ENCODE results near the gene HPD.
A peak's percentile ranks its signal among the peaks of the same experiment; 100 is the strongest.

The HPD gene

DNA sequence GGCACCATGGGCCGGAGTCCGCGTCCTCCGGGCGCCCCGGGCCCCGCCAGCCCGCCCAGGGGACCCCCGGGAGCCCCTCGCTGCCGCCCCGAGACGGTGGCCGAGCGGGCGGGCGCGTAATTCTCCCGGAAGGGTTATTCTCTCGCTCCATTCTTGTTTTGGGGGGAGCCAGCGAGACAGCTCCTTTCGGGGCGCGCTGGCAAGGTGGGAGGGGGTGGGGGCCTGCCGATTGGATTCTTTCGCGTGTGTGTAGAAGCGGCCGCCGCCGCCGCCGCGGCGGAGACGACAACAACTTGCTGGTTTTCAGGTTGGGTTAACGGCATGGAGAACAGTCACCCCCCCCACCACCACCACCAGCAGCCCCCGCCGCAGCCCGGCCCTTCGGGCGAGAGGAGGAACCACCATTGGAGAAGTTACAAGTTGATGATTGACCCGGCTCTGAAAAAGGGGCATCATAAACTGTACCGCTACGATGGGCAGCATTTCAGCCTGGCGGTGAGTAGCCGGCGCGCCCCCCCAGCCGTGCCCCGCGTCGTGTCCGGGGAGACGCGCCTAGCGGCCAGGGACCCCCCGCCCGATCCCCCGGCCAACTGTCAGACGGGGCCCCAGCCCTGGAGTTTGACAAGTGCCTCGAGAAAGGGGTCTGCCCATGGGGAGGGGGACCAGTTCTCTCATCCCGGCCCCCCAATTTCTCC, 54.1 kb downstream of the HPD start:
- no peaks in the 10 kb centered on the region for H3K9me3 Mint-ChIP-seq

GRCh38 chr12:121803861-121804416, 54.7 kb downstream of the HPD start, which contains the start of gene SETD1B:
TSS of gene SETD1B (plus strand) at chr12:121804009. CDS start at chr12:121804738, 729 bp downstream.
- Mint-ChIP-seq H3K27ac (peak within 1 kb of the TSS; percentile 95), H3K36me3 (ENCODE audit: low read depth) (peaks cover 23% of the 10 kb centered on the region), H3K4me3 (peak within 1 kb of the TSS; percentile 88), H3K27me3 (no peaks in the 10 kb centered on the region), H3K4me1 (peaks cover 39% of the 10 kb centered on the region), H3K9me3 (no peaks in the 10 kb centered on the region)
- DNase-seq = peak; percentile 65
- peak; percentile 11 for ATAC-seq

More for the DNA sequence above, 54.1 kb downstream of the HPD start:
- peaks cover 28% of the 10 kb centered on the region for H3K36me3 Mint-ChIP-seq (ENCODE audit: low read depth)
- peaks cover 35% of the 10 kb centered on the region for H3K4me1 Mint-ChIP-seq
- H3K27me3 Mint-ChIP-seq = no peaks in the 10 kb centered on the region
- no peak for ATAC-seq
- DNase-seq = peak; percentile 56
- H3K4me3 Mint-ChIP-seq = peak overlapping the region; percentile 86
- peak overlapping the region; percentile 89 for H3K27ac Mint-ChIP-seq

DNA sequence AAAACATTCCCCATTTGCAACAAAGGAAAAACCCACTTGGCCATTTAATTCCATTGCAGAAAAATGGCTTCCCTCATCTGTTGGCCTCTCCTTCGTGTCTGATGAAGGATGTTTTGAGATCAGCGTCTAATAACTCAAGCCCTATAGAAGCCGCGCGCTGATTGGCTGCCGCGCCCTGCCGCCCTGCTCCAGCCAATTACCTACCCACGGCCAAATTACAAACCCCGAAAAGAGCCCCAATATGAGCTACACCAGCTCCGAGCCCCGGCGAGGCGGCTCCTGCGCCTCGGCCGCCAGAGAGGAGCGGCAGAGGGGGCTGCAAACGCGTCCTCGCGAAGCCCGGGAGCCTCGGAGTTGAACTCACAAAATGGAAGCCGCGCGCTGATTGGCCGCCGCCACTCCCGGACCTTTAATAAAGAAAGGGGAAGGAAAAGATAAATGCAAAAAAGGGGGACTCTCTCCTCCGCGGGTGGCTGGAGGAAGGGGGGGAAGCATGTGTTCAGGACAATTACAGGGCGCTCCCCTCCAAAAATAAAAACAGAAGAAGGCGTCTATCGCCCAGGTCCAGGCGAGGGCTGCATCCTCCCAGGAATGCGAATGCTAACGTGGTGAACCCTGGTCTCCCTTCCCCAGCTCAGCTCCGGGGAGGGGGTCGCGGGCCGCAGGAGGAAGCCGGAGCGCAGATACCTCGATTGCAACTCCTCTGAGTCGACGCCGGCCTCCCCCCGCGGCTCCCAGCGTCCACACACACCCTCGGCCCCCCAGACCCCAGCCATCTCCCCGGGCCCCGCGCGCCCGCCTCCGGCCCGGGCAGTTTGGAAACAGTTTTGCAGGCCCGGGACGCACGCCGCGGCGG, 55.6 kb downstream of the HPD start:
- Mint-ChIP-seq H3K27ac (peak overlapping the region; percentile 95), H3K4me3 (peak overlapping the region; percentile 88), H3K27me3 (no peaks in the 10 kb centered on the region), H3K9me3 (no peaks in the 10 kb centered on the region), H3K36me3 (ENCODE audit: low read depth) (peaks cover 20% of the 10 kb centered on the region), H3K4me1 (peaks cover 44% of the 10 kb centered on the region)
- peak; percentile 90 for DNase-seq
- ATAC-seq = peak; percentile 60

DNA sequence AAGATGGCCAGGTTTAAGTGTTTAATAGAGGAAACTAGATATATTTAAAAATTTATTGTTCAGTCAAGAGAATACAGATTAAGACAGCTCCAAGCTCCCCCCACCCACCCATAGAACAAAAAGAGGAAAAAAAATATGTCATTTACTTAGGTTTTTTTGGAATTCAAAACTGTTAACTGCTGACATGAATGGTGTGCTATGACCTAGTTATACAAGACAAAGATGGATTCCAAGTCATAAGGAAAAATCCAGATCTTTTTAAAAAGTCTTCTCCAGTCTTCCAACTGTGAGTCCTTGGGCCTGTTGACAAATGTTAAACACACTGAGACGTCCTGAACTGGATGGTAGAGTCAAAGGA, 56.2 kb downstream of the HPD start:
- no peak for DNase-seq
- H3K4me1 Mint-ChIP-seq = peaks cover 47% of the 10 kb centered on the region
- no peaks in the 10 kb centered on the region for H3K27me3 Mint-ChIP-seq
- no peaks in the 10 kb centered on the region for H3K9me3 Mint-ChIP-seq
- no peak for ATAC-seq
- peaks cover 21% of the 10 kb centered on the region for H3K36me3 Mint-ChIP-seq (ENCODE audit: low read depth)
- H3K4me3 Mint-ChIP-seq = peak overlapping the region; percentile 88
- H3K27ac Mint-ChIP-seq = peak overlapping the region; percentile 95

GRCh38 chr12:121801595-121802484, 56.8 kb downstream of the HPD start:
- H3K4me1 Mint-ChIP-seq = peaks cover 45% of the 10 kb centered on the region
- H3K9me3 Mint-ChIP-seq = no peaks in the 10 kb centered on the region
- peak overlapping the region; percentile 95 for H3K27ac Mint-ChIP-seq
- no peaks in the 10 kb centered on the region for H3K27me3 Mint-ChIP-seq
- DNase-seq (peak; percentile 34), ATAC-seq (no peak)
- H3K4me3 Mint-ChIP-seq = peak overlapping the region; percentile 88
- peaks cover 24% of the 10 kb centered on the region for H3K36me3 Mint-ChIP-seq (ENCODE audit: low read depth)

- peak; percentile 75 for DNase-seq
- H3K9me3 Mint-ChIP-seq = no peaks in the 10 kb centered on the region
- H3K27ac Mint-ChIP-seq = peak overlapping the region; percentile 95
- H3K4me1 Mint-ChIP-seq = peaks cover 39% of the 10 kb centered on the region
- H3K4me3 Mint-ChIP-seq = peak overlapping the region; percentile 88
- no peak for ATAC-seq
- no peaks in the 10 kb centered on the region for H3K27me3 Mint-ChIP-seq
- H3K36me3 Mint-ChIP-seq (ENCODE audit: low read depth) = peaks cover 21% of the 10 kb centered on the region
Measured at GRCh38 chr12:121800694-121801594, 57.7 kb downstream of the HPD start.

DNA sequence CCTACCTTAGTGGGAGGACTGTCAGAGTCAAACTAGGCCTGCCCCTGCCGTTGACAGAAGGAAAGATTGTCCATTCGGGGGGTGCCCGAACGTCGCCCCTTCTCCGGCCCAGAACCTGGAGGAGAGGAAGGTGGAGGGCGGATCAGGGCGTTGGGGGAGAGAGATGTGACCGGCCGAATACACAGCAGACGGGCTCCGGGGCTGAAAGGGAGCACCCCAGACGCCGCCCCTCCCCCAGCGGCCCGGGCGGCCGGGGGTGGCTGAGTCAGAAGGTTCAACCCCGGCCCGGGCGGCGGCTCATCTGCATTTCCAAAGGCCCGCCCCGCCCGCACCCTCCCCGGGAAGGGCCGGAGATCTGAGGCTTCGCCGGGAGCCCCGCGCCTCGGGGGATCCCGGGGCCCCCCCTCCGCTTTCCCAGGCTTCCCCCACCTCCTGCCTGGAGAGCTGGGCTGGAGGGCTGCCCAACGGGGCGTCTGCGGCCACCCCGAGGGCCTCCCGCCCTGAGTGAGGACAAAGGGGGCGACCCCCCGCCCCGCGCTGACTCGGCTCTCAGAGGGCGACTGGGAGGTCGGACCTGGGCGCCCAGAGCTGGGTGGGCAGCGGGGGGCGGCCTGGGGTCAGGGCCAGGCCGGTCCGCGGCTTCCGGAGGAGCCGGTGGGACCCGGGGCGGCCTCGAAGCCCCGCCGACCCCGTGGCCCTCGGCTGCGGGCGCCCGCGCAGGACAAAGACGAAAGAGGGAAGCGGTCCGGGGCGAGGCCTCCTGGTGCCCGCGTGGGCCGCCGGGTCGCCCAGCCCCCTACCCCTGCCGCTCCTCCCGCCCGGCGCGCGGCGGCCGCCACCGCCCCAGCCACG, 58.6 kb downstream of the HPD start:
- peak overlapping the region; percentile 81 for H3K4me3 Mint-ChIP-seq
- peaks cover 41% of the 10 kb centered on the region for H3K4me1 Mint-ChIP-seq
- peaks cover 17% of the 10 kb centered on the region for H3K36me3 Mint-ChIP-seq (ENCODE audit: low read depth)
- peak overlapping the region; percentile 86 for H3K27ac Mint-ChIP-seq
- H3K27me3 Mint-ChIP-seq = no peaks in the 10 kb centered on the region
- H3K9me3 Mint-ChIP-seq = no peaks in the 10 kb centered on the region
- DNase-seq = peak; percentile 88
- ATAC-seq = peak; percentile 12

- peak overlapping the region; percentile 86 for H3K27ac Mint-ChIP-seq
- ATAC-seq = peak; percentile 16
- no peaks in the 10 kb centered on the region for H3K9me3 Mint-ChIP-seq
- no peaks in the 10 kb centered on the region for H3K27me3 Mint-ChIP-seq
- H3K36me3 Mint-ChIP-seq (ENCODE audit: low read depth) = peaks cover 17% of the 10 kb centered on the region
- DNase-seq = peak; percentile 65
- H3K4me1 Mint-ChIP-seq = peaks cover 48% of the 10 kb centered on the region
- peak overlapping the region; percentile 81 for H3K4me3 Mint-ChIP-seq
Measured at GRCh38 chr12:121799156-121799841, 59.4 kb downstream of the HPD start.

DNA sequence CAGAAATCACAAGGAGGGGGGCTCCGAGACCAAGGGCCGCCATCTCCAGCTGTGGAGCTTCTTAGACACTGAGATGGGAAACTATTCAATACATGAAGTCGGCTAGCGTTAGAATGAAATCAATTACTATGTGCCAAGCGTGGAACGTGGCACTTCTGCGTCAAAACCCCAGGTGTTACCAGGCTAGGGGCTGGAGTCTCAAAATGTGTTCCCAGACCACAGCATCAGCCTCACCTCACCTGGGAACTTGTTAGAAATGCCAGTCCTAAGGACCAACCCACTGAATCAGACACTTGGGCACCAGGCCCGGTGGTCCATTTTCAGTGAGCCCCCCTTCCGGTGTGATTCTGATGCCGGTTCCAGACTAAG, 59.9 kb downstream of the HPD start:
- Mint-ChIP-seq H3K4me3 (peak overlapping the region; percentile 81), H3K36me3 (ENCODE audit: low read depth) (peaks cover 17% of the 10 kb centered on the region), H3K4me1 (peaks cover 49% of the 10 kb centered on the region), H3K27me3 (no peaks in the 10 kb centered on the region), H3K27ac (peak overlapping the region; percentile 85), H3K9me3 (no peaks in the 10 kb centered on the region)
- ATAC-seq (no peak), DNase-seq (no peak)

DNA sequence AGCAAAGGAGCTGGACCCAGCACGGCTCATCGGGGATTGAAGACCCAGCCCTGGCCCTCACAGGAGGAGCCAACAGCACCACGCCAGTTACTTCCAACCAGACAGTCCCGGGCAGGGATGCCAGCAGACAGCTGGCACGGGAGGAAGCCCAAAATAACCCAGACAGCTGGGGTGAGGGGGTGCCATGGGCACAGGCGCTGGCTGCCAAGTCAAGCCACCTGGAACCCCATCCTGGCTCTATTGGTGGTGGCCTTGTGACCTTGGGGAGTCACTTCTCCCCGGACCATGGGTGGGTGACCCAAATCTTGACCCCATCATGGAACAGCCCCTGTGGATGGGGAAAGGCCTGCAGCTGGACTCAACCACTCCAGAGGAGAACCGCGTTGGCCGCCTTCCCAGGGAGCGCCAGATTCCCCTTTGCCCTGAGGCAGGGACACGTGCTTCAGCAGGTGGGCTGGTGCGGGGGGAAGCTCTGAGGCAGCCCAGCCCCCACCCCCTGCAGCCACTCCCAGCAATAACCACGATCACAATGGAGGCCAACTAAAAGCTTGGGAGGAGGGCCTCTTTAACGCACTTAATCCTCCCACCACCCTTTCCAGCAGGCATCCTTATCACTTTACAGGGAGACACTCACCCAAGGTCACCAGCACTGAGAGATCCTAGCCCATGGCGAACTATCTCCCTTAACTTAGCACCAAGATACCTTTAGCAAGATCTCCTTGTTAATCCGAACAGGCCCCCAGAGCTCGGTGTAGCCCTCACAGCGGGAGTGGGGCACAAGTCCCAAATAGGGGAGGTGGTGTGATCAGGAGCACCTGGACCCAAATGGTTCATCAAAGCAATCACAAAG, 60.5 kb downstream of the HPD start:
- ATAC-seq = no peak
- no peak for DNase-seq
- Mint-ChIP-seq H3K4me3 (peak overlapping the region; percentile 81), H3K36me3 (ENCODE audit: low read depth) (peaks cover 17% of the 10 kb centered on the region), H3K9me3 (no peaks in the 10 kb centered on the region), H3K27ac (peak overlapping the region; percentile 85), H3K4me1 (peaks cover 49% of the 10 kb centered on the region), H3K27me3 (no peaks in the 10 kb centered on the region)

DNA sequence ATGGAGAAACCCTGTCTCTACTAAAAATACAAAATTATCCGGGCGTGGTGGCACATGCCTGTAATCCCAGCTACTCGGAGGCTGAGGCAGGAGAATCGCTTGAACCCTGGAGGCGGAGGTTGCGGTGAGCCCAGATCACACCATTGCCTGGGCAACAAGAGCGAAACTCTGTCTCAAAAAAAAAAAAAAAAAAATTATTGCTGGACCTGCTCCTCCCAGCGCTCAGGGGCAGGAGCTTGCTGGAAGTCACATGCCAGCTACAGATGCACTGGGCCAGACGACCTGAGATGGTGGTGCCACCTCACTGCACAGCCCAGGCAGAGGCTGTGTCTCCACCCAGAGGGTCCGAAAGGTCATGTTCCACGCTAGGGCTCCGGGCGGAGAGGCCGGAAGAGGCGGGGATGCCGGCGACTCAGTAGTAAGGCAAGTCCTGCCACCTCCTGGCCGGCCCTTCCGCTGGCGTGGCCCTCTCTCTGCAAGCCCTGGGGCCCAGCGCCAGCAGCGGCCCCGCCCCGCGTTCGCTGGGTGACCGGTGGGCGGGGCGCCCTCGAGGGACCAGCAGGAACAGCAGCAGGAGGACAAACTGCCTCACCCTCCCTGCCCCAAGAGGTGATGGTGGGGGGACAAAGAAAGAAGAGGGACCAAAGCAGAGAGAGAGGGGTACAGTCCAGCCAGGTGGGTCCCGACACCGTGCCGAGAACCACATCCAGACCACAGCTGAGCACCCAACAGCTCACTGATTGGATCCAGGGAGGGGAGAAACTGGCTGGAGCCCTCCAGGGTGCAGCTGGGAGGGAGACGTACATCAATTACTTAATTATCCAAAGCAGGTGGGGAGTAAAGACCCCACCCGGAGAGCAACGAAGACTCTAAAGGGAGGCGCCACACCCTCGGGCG, 61.6 kb downstream of the HPD start:
- Mint-ChIP-seq H3K4me1 (peaks cover 47% of the 10 kb centered on the region), H3K4me3 (peak overlapping the region; percentile 81), H3K27ac (peak overlapping the region; percentile 85), H3K9me3 (no peaks in the 10 kb centered on the region), H3K36me3 (ENCODE audit: low read depth) (peaks cover 22% of the 10 kb centered on the region), H3K27me3 (no peaks in the 10 kb centered on the region)
- ATAC-seq (no peak), DNase-seq (no peak)
